ENCODE data around the gene TAAR2.

The TAAR2 gene

GRCh38 chr6:132624175-132624574 lies at the start of gene TAAR2:
Gene TAAR2 (minus strand): TSS chr6:132624275. CDS start chr6:132624275, 0 bp downstream.
- DNase-seq (ENCODE audit: low read depth in 2 of 2), result no peak
- TF ChIP-seq CTCF (IDR thresholded peaks at IDR 0.05; ENCODE audit: low read depth, low read length), result no peak
- no peak within 1 kb of the TSS for H3K4me3 ChIP-seq (replicated peaks in 1 of 2; ENCODE audit: low read depth in 2 of 2, low read length in 2 of 2)

- no peak overlapping the region for H3K4me3 ChIP-seq (replicated peaks in 1 of 2; ENCODE audit: low read depth in 2 of 2, low read length in 2 of 2)
- no peak for DNase-seq (ENCODE audit: low read depth in 2 of 2)
- no peak for TF ChIP-seq CTCF (IDR thresholded peaks at IDR 0.05; ENCODE audit: low read depth, low read length)
These were observed 49.5 kb upstream of the TAAR2 start for GRCh38 chr6:132673376-132674094.

- no peak for DNase-seq (ENCODE audit: low read depth in 2 of 2)
- TF ChIP-seq CTCF (IDR thresholded peaks at IDR 0.05; ENCODE audit: low read depth, low read length), result no peak
- no peak overlapping the region for H3K4me3 ChIP-seq (replicated peaks in 1 of 2; ENCODE audit: low read depth in 2 of 2, low read length in 2 of 2)
These were observed 47.2 kb upstream of the TAAR2 start for GRCh38 chr6:132671295-132671694.

GRCh38 chr6:132669690-132670291 lies 45.7 kb upstream of the TAAR2 start:
- peak; percentile 14 for TF ChIP-seq CTCF (IDR thresholded peaks at IDR 0.05; ENCODE audit: low read depth, low read length)
- peak; percentile 67 to 73 for DNase-seq (ENCODE audit: low read depth in 2 of 2)
- H3K4me3 ChIP-seq (replicated peaks in 1 of 2; ENCODE audit: low read depth in 2 of 2, low read length in 2 of 2), result no peak overlapping the region

GRCh38 chr6:132666118-132666517 lies 42.0 kb upstream of the TAAR2 start:
- no peak overlapping the region for H3K4me3 ChIP-seq (replicated peaks in 1 of 2; ENCODE audit: low read depth in 2 of 2, low read length in 2 of 2)
- DNase-seq (ENCODE audit: low read depth in 2 of 2), result no peak
- TF ChIP-seq CTCF (IDR thresholded peaks at IDR 0.05; ENCODE audit: low read depth, low read length), result no peak

GRCh38 chr6:132664309-132665034 lies 40.4 kb upstream of the TAAR2 start:
- H3K4me3 ChIP-seq (replicated peaks in 1 of 2; ENCODE audit: low read depth in 2 of 2, low read length in 2 of 2), result no peak overlapping the region
- DNase-seq (ENCODE audit: low read depth in 2 of 2), result no peak
- no peak for TF ChIP-seq CTCF (IDR thresholded peaks at IDR 0.05; ENCODE audit: low read depth, low read length)

All from cardiac fibroblast (primary cell).